IMR-90 (cell line): ENCODE results near the gene SOST. TPM values are rescaled to one million over a fixed set of nuclear protein-coding genes. Genes with fewer than 3 reads are reported as not detected.

ENCODE experiments used
- ATAC-seq: fragments of 200-7000 bp; cut with Tn5 transposase; 2 replicates; pipeline ENCODE4 v1.9.1; 2020; ENCODE audit warnings: low read depth, mild to moderate bottlenecking, moderate library complexity
- BruUV-seq: library from RNA; stranded (reverse); fragments of 400-500 nt; replicated peaks from 2 replicates; lab custom pipeline; 2021; lab: Mats Ljungman, UMichigan
- CTCF ChIA-PET: fragments of 300-600 bp; formaldehyde crosslinking; extraction: SDS; loops from one replicate; lab custom pipeline; 2021; ENCODE audit warnings: antibody characterized with exemption; lab: Yijun Ruan, JAX
- POLR2A ChIA-PET: fragments of 300-600 bp; sonication (Branson Sonifier 250); formaldehyde crosslinking; loops from one replicate; lab custom pipeline; 2022; ENCODE audit warnings: antibody characterized with exemption; ENCODE audit not compliant: unreplicated experiment; lab: Charles Lee
- DNase-seq: peaks from one replicate; pipeline ENCODE4 v3.0.0; 2013
- H2AFZ ChIP-seq: replicated peaks from 2 replicates; pipeline ENCODE3; 2013; ENCODE audit warnings: low read length, mild to moderate bottlenecking; ENCODE audit not compliant: poor library complexity
- H2AK5ac ChIP-seq: 2 replicates; pipeline ENCODE4 v1.6.1; 2013; ENCODE audit warnings: low read depth, low read length, inconsistent platforms
- H2AK9ac ChIP-seq: replicated peaks from 2 replicates; pipeline ENCODE3; 2013; ENCODE audit warnings: mild to moderate bottlenecking, low read depth, low read length, moderate library complexity; ENCODE audit not compliant: poor library complexity
- H2BK120ac ChIP-seq: 2 replicates; pipeline ENCODE4 v1.6.1; 2013; ENCODE audit warnings: low read depth, low read length, inconsistent platforms
- H2BK15ac ChIP-seq: 3 replicates; pipeline ENCODE4 v1.6.1; 2013; ENCODE audit warnings: low read depth, low read length, inconsistent platforms
- H2BK20ac ChIP-seq: 2 replicates; pipeline ENCODE4 v1.6.1; 2013; ENCODE audit warnings: low read depth, mild to moderate bottlenecking, inconsistent platforms, low read length, moderate library complexity
- H2BK5ac ChIP-seq: 2 replicates; pipeline ENCODE4 v1.6.1; 2013; ENCODE audit warnings: mild to moderate bottlenecking, low read depth, low read length, inconsistent platforms; ENCODE audit not compliant: poor library complexity, severe bottlenecking
- H3K14ac ChIP-seq: replicated peaks from 2 replicates; pipeline ENCODE4 v1.6.1; 2013; ENCODE audit warnings: low read depth, low read length, inconsistent platforms
- H3K18ac ChIP-seq: 2 replicates; pipeline ENCODE4 v1.6.1; 2013; ENCODE audit warnings: low read depth, low read length, control low read depth
- H3K23ac ChIP-seq: 2 replicates; pipeline ENCODE4 v1.6.1; 2013; ENCODE audit warnings: low read depth, low read length, inconsistent platforms
- H3K27ac ChIP-seq: 2 replicates; pipeline ENCODE4 v1.5.1; 2013; ENCODE audit warnings: mild to moderate bottlenecking, control low read depth, low read length; ENCODE audit not compliant: insufficient read depth
- H3K27me3 ChIP-seq: 2 replicates; pipeline ENCODE4 v1.6.1; 2013; ENCODE audit warnings: low read length; ENCODE audit not compliant: control insufficient read depth, insufficient read depth
- H3K36me3 ChIP-seq: 2 replicates; pipeline ENCODE4 v1.6.1; 2013; ENCODE audit warnings: low read length, mixed read lengths; ENCODE audit not compliant: control insufficient read depth, insufficient read depth
- H3K4ac ChIP-seq: 2 replicates; pipeline ENCODE4 v1.6.1; 2013; ENCODE audit warnings: low read depth, low read length, inconsistent platforms
- H3K4me1 ChIP-seq: 2 replicates; pipeline ENCODE4 v1.6.1; 2013; ENCODE audit warnings: low read length, mixed read lengths; ENCODE audit not compliant: control insufficient read depth, insufficient read depth
- H3K4me2 ChIP-seq: 2 replicates; pipeline ENCODE4 v1.6.1; 2013; ENCODE audit warnings: low read depth, mild to moderate bottlenecking, control low read depth, low read length, moderate library complexity
- H3K4me3 ChIP-seq: 2 replicates; pipeline ENCODE4 v1.5.1; 2013; ENCODE audit warnings: low read depth, mild to moderate bottlenecking, control low read depth, low read length, moderate library complexity; ENCODE audit not compliant: insufficient read depth
- H3K56ac ChIP-seq: 2 replicates; pipeline ENCODE4 v1.6.1; 2013; ENCODE audit warnings: low read length, inconsistent platforms; ENCODE audit not compliant: insufficient read depth; ENCODE audit errors: extremely low read depth
- H3K79me1 ChIP-seq, 2 experiments: 2 replicates each; pipeline ENCODE4 v1.6.1; 2013; ENCODE audit warnings: low read length in 2 of 2, inconsistent platforms in 1 of 2, low read depth in 1 of 2
- H3K9ac ChIP-seq: 2 replicates; pipeline ENCODE4 v1.6.1; 2013; ENCODE audit warnings: low read depth, low read length, control low read depth
- H3K9me1 ChIP-seq: 2 replicates; pipeline ENCODE4 v1.6.1; 2013; ENCODE audit warnings: low read length, inconsistent platforms; ENCODE audit not compliant: insufficient read depth
- H3K9me3 ChIP-seq: 2 replicates; pipeline ENCODE4 v1.6.1; 2013; ENCODE audit warnings: low read length; ENCODE audit not compliant: control insufficient read depth, insufficient read depth
- H4K20me1 ChIP-seq: 2 replicates; pipeline ENCODE4 v1.6.1; 2013; ENCODE audit warnings: low read length, inconsistent platforms; ENCODE audit not compliant: insufficient read depth
- H4K5ac ChIP-seq: 2 replicates; pipeline ENCODE4 v1.6.1; 2013; ENCODE audit warnings: mild to moderate bottlenecking, low read depth, low read length, control low read depth
- H4K8ac ChIP-seq, 2 experiments: 2 replicates each; pipeline ENCODE4 v1.6.1; 2013; ENCODE audit warnings: low read depth in 2 of 2, low read length in 2 of 2, control low read depth in 1 of 2, inconsistent platforms in 1 of 2
- H4K91ac ChIP-seq: 2 replicates; pipeline ENCODE4 v1.6.1; 2013; ENCODE audit warnings: low read depth, low read length, inconsistent platforms; ENCODE audit not compliant: insufficient read depth
- BHLHE40 ChIP-seq: fragments of 150-350 bp; IDR thresholded peaks from 2 replicates; pipeline ENCODE4 v1.6.1; 2016; ENCODE audit warnings: mild to moderate bottlenecking, low read depth, low read length
- CEBPB ChIP-seq: IDR thresholded peaks from 2 replicates; pipeline ENCODE4 v1.6.1; 2012; ENCODE audit warnings: low read depth, low read length, improper control_type of control experiment
- CHD1 ChIP-seq: IDR thresholded peaks from 2 replicates; pipeline ENCODE4 v1.6.1; 2012; ENCODE audit warnings: low read depth, low read length, improper control_type of control experiment
- FOS ChIP-seq: fragments of 150-350 bp; IDR thresholded peaks from 2 replicates; pipeline ENCODE4 v1.6.1; 2016; ENCODE audit warnings: low read depth, low read length
- MAFK ChIP-seq: IDR thresholded peaks from 2 replicates; pipeline ENCODE4 v1.6.1; 2012; ENCODE audit warnings: low read depth, low read length, improper control_type of control experiment
- MAZ ChIP-seq: IDR thresholded peaks from 2 replicates; pipeline ENCODE4 v1.6.1; 2012; ENCODE audit warnings: low read depth, mild to moderate bottlenecking, low read length, improper control_type of control experiment, moderate library complexity, borderline replicate concordance
- MXI1 ChIP-seq: IDR thresholded peaks from 2 replicates; pipeline ENCODE4 v1.6.1; 2012; ENCODE audit warnings: low read depth, mild to moderate bottlenecking, low read length, moderate library complexity, borderline replicate concordance
- NFE2L2 ChIP-seq: fragments of 150-350 bp; IDR thresholded peaks from 2 replicates; pipeline ENCODE4 v1.6.1; 2016; ENCODE audit warnings: low read depth, mild to moderate bottlenecking, low read length
- POLR2A ChIP-seq: IDR thresholded peaks from 2 replicates; pipeline ENCODE4 v1.6.1; 2012; ENCODE audit warnings: mild to moderate bottlenecking, low read depth, low read length
- RAD21 ChIP-seq: IDR thresholded peaks from 2 replicates; pipeline ENCODE4 v1.6.1; 2012; ENCODE audit warnings: low read length, improper control_type of control experiment
- RCOR1 ChIP-seq: IDR thresholded peaks from 2 replicates; pipeline ENCODE4 v1.6.1; 2012; ENCODE audit warnings: mild to moderate bottlenecking, low read length, improper control_type of control experiment; ENCODE audit not compliant: insufficient replicate concordance
- RFX5 ChIP-seq: IDR thresholded peaks from 2 replicates; pipeline ENCODE4 v1.8.0; 2012; ENCODE audit warnings: low read depth, mild to moderate bottlenecking, low read length, moderate library complexity
- SMC3 ChIP-seq: fragments of 150-350 bp; IDR thresholded peaks from 2 replicates; pipeline ENCODE4 v1.6.1; 2016; ENCODE audit warnings: low read depth, mild to moderate bottlenecking, antibody characterized with exemption, low read length, moderate library complexity
- WGBS, 2 experiments: methylation state at CpG; one replicate each; pipeline versions ENCODE4 v1.1.5 to v1.1.7; 2013; ENCODE audit warnings: missing lambda C conversion rate in 2 of 2; ENCODE audit not compliant: insufficient read length in 1 of 2; ENCODE audit errors: extremely low coverage in 2 of 2; 5-methylcytosine and 5-hydroxymethylcytosine counted together
- dilution Hi-C: fragments of 300-500 bp; cut with HindIII; formaldehyde crosslinking; loops from one replicate; pipeline ENCODE4 v1.14.3; 2018; ENCODE audit warnings: low sequenced_read_pairs; ENCODE audit not compliant: unreplicated experiment
- in situ Hi-C: fragments of 300-500 bp; cut with MboI; formaldehyde crosslinking; loops from 3 replicates; pipeline ENCODE4 v1.14.3; 2019; ENCODE audit warnings: low sequenced_read_pairs, inconsistent platforms, mixed read lengths
- intact Hi-C: fragments of 100-400 bp; cut with micrococcal nuclease; formaldehyde crosslinking; loops from 2 replicates; pipeline ENCODE4 v1.10.0; 2022
- polyA plus RNA-seq, 3 experiments: library from polyadenylated mRNA; depleted of rRNA; stranded (reverse); fragments of >200 nt; gene quantifications; 2 replicates each; pipeline ENCODE4 v1.2.3, GENCODE V29; 2012; ENCODE audit warnings: low replicate concordance in 1 of 3
- total RNA-seq: library from RNA; depleted of rRNA; stranded (reverse); fragments of >200 nt; gene quantifications from 2 replicates; pipeline ENCODE4 v1.2.3, GENCODE V29; 2012
- TF ChIP-seq, protein P1 (sequence below): conservative IDR thresholded peaks from 2 replicates; pipeline ENCODE4 v1.5.1; 2012; ENCODE audit warnings: mild to moderate bottlenecking, low read depth, low read length, improper control_type of control experiment
- TF ChIP-seq, protein P2 (sequence below): fragments of 150-350 bp; IDR thresholded peaks from 2 replicates; pipeline ENCODE4 v1.6.1; 2017; ENCODE audit warnings: mild to moderate bottlenecking, antibody characterized with exemption, low read length, low read depth
- TF ChIP-seq, protein P3 (sequence below): fragments of 150-350 bp; IDR thresholded peaks from 2 replicates; pipeline ENCODE4 v1.6.1; 2016; ENCODE audit warnings: low read depth, mild to moderate bottlenecking, low read length, moderate library complexity, borderline replicate concordance

Gene SOST
- total and polyA plus RNA-seq, 2 of the 4 experiments (the other 2 are of a cell fraction) = not detected

DNA sequence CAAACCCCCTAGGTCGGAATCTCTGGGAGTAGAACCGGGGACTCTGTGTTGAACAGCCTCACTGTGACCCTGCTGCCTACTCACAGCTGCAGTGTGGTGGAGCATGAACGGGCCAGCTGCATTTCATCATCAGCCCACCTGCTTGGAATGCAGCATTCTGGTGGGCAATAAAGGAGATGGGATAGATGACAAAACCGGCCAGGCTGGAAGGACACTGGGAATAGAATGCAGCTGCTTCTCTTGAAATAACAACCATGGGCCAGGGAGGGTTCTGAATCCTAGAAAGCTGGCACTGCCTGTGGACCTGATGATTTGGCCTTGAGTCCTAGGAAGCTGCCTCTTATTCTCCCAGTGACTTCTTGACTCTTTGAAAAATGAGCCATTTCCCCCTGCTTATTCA lies 45.2 kb upstream of the SOST start:
- no peak overlapping the region for H3K23ac ChIP-seq
- no peak overlapping the region for H4K8ac ChIP-seq
- H3K27ac ChIP-seq = no peak overlapping the region
- CTCF ChIA-PET = no interaction called here
- in situ Hi-C loops = no loop called here
- no peak overlapping the region for H3K18ac ChIP-seq
- H3K14ac ChIP-seq = no peak overlapping the region
- POLR2A ChIA-PET = no interaction called here
- peaks cover 2% of the 10 kb centered on the region; the same call in 1 of the 2 replicates for H3K4me1 ChIP-seq
- H2AK9ac ChIP-seq = no peak overlapping the region
- dilution Hi-C loops = no loop called here
- ATAC-seq = peak; percentile 61
- H3K79me1 ChIP-seq = no peaks in the 10 kb centered on the region; a peak in 1 of 4 replicates
- intact Hi-C loops = no loop called here
- H3K9ac ChIP-seq = no peak overlapping the region
- H2BK120ac ChIP-seq = no peak overlapping the region
- DNase-seq = peak; percentile 14
- no peaks in the 10 kb centered on the region for H3K9me3 ChIP-seq
- H4K5ac ChIP-seq = no peak overlapping the region
- H3K27me3 ChIP-seq = no peaks in the 10 kb centered on the region
- no peak overlapping the region for H2AFZ ChIP-seq
- H2BK15ac ChIP-seq = no peak overlapping the region
- WGBS, 2 experiments = 7% methylated on average over 3 of the region's 4 CpGs; no CpG with 5 or more reads in 1 of the 2 experiments
- no peak overlapping the region for H3K4me3 ChIP-seq
- H3K4ac ChIP-seq = no peak overlapping the region
- peaks cover 11% of the 10 kb centered on the region for H3K36me3 ChIP-seq
- H3K56ac ChIP-seq = no peak overlapping the region
- no peak overlapping the region for H4K91ac ChIP-seq
- peaks cover 5% of the 10 kb centered on the region; the same call in 1 of the 2 replicates for H4K20me1 ChIP-seq
- no peak overlapping the region for H2BK5ac ChIP-seq
- no peak overlapping the region for H2AK5ac ChIP-seq
- no peak overlapping the region for H3K4me2 ChIP-seq
- 0 out of 2 replicates have a peak, but pooled peaks cover 5% of the 10 kb centered on the region for H3K9me1 ChIP-seq
- no peak for TF ChIP-seq FOS
- TF ChIP-seq MAZ = no peak
- no peak for TF ChIP-seq POLR2A
- no peak for TF ChIP-seq CEBPB
- no peak for TF ChIP-seq RFX5
- TF ChIP-seq, protein P1, sequence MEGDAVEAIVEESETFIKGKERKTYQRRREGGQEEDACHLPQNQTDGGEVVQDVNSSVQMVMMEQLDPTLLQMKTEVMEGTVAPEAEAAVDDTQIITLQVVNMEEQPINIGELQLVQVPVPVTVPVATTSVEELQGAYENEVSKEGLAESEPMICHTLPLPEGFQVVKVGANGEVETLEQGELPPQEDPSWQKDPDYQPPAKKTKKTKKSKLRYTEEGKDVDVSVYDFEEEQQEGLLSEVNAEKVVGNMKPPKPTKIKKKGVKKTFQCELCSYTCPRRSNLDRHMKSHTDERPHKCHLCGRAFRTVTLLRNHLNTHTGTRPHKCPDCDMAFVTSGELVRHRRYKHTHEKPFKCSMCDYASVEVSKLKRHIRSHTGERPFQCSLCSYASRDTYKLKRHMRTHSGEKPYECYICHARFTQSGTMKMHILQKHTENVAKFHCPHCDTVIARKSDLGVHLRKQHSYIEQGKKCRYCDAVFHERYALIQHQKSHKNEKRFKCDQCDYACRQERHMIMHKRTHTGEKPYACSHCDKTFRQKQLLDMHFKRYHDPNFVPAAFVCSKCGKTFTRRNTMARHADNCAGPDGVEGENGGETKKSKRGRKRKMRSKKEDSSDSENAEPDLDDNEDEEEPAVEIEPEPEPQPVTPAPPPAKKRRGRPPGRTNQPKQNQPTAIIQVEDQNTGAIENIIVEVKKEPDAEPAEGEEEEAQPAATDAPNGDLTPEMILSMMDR = no peak
- TF ChIP-seq, protein P2, sequence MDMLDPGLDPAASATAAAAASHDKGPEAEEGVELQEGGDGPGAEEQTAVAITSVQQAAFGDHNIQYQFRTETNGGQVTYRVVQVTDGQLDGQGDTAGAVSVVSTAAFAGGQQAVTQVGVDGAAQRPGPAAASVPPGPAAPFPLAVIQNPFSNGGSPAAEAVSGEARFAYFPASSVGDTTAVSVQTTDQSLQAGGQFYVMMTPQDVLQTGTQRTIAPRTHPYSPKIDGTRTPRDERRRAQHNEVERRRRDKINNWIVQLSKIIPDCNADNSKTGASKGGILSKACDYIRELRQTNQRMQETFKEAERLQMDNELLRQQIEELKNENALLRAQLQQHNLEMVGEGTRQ = no peak
- TF ChIP-seq SMC3 = no peak
- no peak for TF ChIP-seq RCOR1
- no peak for TF ChIP-seq CHD1
- no peak for TF ChIP-seq BHLHE40
- TF ChIP-seq MXI1 = no peak
- TF ChIP-seq NFE2L2 = no peak
- no peak for TF ChIP-seq MAFK
- no peak for TF ChIP-seq RAD21
- TF ChIP-seq, protein P3, sequence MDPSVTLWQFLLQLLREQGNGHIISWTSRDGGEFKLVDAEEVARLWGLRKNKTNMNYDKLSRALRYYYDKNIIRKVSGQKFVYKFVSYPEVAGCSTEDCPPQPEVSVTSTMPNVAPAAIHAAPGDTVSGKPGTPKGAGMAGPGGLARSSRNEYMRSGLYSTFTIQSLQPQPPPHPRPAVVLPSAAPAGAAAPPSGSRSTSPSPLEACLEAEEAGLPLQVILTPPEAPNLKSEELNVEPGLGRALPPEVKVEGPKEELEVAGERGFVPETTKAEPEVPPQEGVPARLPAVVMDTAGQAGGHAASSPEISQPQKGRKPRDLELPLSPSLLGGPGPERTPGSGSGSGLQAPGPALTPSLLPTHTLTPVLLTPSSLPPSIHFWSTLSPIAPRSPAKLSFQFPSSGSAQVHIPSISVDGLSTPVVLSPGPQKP = no peak
- no TSS peak for BruUV-seq
- H2BK20ac ChIP-seq = no peak overlapping the region
